Dermis microvascular lymphatic vessel endothelial cell (primary cell): ENCODE results near the gene NEDD4L. TPM values are rescaled to one million over a fixed set of nuclear protein-coding genes. Genes with fewer than 3 reads are reported as not detected.

Experiments
- DNase-seq, 2 donors: peaks; one replicate each; pipeline versions ENCODE4 v3.0.0 to v3.0.0-alpha.2; 2010; ENCODE audit warnings: low read depth in 2 of 2
- total RNA-seq: library from RNA; depleted of rRNA; stranded (reverse); fragments of >200 nt; gene quantifications from 2 replicates; pipeline ENCODE4 v1.2.1, GENCODE V29; 2014

The NEDD4L gene
- total RNA-seq, 1 donor from 2014 or later, result 9.2 TPM

DNA sequence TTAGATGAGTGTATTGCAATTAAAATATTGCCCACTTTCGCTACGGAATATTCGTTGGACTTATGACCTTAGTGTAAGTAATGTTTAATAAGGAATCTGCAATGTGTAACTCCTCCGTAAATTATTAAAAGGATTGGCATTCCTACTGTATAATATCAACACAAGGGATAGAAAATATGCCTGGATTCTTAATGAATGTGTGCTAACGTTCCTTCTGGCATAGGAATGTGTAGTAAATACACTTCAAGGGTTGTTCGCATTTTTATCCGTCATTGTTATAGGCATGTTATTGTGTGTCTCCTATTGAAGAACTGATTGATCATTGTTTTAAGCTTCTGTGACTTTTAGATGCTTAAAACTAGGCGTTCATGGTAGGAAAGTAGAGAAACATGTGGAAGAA lies 134.5 kb downstream of the NEDD4L start:
- DNase-seq, result no peak

DNA sequence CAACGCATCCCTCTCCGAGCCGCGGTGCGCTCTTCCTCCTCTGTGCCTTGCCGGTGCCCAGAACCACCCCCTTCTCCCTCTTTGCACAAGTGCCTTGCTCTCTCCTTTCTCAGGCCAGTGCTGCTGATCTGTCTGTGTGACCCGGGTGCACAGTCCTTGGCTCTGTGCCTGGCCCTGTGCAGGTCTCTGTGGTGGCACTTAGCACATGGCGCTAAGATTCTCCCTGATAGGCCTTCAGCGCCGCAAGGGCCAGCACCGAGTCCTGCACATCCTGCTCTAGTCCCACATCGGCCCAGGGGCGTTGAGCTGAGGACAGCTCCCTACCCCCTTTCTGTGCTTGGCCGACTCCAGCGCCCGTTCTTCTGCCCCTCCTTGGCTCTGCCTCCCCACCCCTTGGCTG lies 136.1 kb downstream of the NEDD4L start:
- no peak for DNase-seq

DNA sequence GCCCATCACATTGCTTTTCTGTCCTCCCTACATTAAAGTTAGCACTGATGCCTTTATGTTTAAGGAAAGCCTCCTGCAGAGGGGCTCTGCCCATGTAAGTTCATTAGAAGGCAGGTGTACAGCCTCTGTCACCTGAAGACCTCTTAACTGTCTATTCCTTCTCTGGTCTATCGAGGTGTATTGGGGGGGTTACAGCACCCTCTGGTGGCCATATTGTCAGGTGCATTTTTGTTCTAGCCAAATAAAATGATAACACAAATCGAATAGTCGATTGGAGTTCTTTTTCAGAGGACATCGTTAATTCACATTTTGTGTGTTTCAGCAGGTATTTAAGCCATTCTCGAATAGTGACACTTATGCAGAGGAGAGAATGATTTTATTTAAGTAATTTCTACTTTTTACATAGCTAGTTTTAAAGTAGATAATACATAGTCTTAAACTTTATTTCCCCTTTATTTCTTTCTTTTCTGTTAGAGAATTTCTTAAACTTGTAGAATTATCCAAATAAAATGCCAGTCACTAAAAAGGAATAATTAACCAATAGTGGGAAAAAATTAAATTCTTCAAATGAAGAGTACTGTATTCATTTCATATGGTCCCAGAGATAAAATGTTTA lies 136.8 kb downstream of the NEDD4L start:
- peak; percentile 17 to 59 for DNase-seq

DNA sequence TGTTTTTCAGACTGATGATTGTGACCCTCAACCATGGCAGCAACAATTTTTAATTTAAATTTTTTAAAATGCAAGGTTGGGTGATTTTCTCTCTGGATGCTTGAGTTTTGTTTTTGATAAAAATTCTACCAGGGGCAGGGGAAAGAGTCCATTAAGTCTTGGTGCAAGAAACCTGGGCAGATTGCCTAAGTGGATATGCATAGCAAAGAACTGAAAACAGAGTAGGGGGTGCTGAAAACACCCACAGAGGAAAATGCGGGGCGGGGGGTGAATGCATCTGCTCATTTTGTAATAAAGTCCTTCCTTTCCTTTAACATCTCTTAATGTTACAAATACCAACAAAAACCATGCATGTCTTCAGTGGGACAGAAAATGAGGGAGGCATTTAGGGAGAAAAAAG lies 138.0 kb downstream of the NEDD4L start:
- DNase-seq, result no peak

DNA sequence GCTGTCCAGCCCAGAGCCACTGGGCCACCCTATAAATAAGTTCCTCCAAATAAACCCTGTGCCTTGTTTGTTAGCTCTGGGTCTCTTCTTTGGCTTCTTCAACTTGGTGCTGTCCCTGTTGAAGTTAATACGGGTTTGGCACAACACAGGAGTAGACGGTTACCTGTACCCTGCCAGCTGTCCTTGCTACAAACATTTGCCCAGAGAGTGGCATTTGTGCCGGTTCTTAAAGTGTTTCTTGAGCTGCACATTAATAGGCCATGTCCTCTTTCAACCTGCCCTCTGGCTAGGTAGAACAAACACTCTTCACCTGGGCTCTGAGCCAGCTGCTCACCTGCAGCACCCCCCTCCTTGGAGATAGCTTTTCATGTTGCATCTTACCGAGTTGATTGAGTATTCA lies 139.2 kb downstream of the NEDD4L start:
- no peak for DNase-seq

DNA sequence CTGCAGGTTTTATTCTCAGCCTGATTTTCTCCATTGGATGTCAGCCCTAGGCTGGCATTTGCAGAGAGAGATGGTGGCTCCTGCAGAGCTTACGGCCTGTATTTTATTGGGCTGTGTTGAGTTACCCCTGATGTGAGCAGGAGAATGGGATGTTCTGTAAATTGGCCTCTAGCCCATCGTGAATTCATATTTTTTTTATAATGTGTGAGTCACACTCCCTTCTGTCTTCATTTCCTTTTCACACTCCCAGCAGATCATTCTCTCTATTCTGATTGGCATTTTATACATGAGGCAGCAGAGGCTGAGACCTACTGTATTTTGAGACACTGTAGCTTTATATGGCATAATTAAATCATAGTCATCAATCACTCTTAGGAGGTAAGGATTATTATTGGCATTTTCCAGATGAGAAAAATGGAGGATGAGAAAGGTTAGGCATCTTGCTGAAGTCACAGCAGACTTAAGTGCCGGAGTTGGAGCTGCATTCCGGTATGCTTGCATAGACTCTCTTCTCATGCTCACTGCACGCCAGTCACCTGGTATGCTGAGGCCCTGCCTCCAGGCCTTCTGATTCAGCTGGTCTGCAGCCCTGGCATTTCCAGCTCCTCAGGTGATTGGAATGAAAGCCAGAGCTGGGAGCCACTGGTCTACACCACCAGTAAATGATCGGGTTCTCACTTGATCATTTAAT lies 142.4 kb downstream of the NEDD4L start:
- DNase-seq, result peak; percentile 63 to 82

DNA sequence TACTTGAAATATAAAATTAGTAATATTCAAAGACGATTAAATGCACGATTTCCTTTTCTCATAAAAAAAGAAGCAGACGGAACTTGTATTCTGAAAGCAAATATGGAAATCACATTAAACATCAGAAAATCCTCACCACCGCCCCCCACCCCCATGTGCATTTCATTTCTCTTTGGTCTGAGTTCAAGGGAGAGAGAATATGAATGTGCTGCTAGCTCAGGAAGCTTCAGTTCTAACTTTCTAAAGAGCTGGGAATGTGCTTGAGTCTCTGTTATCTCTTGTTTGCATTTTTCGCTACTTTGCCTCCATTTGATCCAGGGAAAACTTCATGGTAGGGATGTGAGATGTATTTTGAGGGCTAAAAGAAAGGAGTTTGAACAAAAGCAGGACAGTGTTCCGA lies 143.6 kb downstream of the NEDD4L start:
- no peak for DNase-seq

DNA sequence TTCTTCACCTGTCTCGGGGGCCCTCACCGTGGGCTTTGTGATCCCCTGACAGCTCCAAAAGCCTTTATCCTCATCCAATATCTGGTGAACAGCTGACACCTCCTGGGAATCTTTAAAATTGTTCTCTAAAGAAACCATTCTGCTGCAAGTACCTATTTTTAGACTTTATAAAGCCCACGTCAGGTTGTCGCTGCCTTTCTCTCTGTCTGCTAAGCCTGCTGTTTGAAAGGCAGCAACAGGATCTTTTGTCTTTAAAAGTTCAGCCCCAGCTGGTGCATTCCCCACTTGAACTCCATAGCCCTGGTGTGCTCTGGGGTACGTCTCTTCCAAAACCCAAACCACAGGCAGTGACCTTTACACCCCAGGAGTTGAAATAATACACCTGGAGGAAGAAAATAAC lies 145.0 kb downstream of the NEDD4L start:
- DNase-seq, result no peak

DNA sequence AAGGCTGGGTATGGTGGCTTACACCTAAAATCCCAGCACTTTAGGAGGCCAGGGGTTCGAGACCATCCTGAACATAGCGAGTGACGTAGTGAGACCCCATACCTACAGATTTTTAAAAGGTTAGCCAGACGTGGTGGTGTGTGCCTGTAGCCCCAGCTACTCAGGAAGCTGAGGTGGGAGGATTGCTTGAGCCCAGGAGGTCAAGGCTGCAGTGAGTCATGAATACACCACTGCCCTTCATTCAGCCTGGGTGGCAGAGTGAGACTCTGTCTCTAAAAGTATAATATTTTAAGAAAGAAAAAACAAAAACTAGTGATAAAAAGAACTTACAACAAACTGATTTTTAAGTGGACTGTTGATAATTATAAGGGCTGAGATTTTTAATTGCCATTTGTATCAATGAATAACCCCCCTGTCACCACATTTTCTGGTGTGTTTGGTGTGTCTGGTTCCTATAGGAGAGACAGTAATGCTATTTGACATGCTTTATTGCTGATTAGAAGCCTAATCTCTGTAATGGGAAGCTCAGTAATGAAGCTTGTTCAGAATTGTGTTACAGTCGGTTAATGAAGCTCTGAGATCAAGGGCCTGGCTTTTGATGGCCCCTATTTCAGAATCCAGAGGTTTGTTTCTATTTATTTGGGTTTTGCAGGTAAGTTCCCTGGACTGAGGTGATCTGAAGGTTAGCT lies 147.0 kb downstream of the NEDD4L start:
- DNase-seq, result no peak

DNA sequence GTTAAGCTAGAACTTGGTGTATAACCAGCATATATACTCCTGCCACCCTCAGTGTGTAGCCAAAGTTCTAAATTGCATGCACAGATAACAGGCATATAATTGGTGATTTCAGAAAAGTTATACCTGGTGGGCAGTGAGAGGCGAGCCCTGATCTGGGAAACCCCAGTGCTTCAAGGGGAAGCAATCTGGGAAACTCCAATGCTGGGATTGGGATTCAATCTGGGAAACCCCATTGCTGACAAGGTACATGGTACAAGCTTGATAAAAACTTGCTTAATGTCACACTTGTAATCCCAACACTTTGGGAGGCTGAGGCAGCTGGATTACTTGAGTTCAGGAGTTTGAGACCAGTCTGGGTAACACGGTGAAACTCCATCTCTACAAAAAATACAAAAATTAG lies 147.6 kb downstream of the NEDD4L start:
- DNase-seq, result no peak

DNA sequence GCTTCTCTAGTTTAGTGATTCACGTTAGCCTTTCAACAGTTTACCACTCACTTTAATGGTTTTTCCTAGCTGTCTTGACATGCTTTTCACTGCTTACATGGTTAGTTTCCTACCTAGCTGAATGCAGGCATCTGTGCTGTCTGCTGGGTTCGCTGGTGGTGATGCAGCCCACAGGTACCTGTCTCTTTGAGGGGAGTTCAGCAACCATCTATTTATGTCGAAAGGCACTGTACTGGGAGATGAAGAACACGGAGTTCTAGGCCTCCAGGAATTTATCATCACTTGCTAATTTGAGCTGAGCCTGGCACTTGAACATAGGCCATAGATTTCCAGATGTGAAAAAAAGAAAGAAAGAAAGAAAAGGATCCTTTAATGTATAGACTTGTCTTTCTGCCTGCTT lies 148.5 kb downstream of the NEDD4L start:
- no peak for DNase-seq

DNA sequence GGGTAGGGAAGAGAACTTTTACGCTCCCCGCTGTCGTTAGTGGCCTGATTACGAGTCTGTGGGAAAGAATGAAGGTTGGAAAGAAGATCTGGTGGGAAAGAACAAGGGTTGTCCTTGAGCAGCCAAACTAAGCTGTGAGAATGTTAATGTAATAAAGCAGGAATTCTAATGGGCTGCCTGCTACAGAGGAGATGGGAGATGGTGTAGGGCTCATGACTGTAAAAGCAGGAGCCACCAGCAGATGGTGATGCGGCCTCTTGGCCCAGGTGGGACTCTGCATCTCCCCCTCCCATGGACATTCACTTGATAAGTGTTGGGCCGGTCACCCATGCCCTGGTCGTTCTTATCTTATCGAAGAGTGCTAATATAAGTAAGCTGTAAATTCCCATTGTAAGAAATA lies 150.0 kb downstream of the NEDD4L start:
- no peak for DNase-seq

DNA sequence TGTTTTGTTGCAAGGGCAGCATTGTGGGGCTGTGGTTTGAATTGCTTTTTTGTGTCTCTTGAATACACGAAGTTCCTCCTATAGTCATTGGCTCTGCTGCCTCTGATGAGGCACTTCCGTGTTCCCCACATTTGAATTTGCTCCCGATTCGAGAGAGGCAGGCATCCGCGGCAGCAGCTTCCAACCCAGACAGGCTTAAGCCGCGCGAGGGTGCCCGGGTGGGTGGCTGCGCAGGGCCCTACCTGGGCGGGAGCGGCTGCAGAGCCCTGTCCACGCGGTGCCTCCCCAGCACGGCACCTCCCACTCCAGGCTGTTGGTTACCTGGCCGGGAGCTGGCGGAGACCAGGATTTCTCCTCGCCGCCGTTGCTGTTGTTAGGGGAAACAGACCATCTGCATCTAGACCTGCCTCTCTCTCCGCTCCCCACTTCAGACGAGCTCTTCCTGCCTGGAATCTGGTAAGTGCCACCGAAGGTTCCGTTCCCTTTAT lies 151.3 kb downstream of the NEDD4L start:
- DNase-seq, result peak in 1 of 2 donors; percentile 39

DNA sequence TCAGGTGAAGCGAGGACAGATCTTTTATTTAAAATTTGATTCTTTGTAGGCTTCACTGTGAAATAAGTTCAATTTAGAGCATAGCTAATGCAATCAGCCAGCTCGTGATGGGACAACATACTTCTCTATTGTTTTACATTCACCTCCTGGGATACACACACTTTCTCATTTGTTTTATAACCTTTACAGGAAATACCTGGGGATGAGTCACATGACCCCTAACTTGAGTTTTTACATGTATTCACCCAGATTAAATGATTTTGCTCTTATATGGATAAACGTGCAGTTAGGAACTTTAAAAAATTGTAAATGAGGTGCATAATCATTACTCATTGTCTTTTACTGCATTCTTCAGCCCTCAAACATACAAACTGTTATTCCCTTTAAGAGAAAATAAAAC lies 152.1 kb downstream of the NEDD4L start:
- DNase-seq, result peak; percentile 56 to 79

DNA sequence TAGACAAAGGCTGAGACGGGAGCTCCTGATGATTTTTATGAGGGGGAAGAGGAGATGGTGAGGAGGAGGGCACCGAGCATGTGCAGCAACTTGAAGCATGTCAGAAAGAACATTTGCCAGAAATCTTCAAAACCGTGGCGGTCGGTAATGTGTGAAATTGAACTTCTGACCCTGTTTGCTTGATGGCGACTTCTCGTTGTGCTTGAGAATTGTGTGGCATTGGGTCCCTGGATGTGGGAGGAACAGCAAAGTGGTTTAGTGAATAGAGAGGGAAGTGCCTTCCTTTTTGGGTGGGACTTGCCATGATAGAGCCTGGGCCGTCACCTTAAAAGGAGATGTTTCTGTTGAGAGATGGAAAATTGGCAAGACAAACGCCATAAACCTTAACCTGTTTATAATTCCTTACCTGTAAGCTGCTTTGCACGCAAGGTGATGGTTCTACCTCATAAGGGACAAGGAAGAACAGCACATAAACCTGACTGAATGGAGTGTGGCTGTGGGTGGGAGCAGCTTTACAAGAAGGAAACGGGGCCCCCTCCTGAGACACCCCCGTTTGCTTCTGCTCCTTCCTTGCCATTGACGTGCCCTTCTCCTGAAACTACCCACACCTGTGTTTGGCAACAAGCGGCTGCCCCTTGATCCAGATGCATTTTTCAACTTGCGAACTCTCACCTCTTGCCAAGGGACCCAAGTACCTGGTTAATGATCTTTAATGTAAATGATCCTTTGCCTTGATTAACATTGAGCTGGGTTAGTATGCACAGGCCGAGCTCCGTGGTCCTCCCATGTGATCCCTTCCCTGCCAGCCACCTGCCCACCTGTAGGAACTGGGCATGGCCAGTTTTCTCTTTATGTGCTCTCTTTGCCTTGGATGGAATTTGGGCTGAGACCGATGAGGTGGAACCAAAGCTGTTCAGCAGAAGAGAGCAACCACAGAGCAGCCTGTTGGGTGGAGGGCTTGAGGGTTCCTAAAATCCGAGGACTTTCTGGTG lies 153.2 kb downstream of the NEDD4L start:
- DNase-seq, result no peak

DNA sequence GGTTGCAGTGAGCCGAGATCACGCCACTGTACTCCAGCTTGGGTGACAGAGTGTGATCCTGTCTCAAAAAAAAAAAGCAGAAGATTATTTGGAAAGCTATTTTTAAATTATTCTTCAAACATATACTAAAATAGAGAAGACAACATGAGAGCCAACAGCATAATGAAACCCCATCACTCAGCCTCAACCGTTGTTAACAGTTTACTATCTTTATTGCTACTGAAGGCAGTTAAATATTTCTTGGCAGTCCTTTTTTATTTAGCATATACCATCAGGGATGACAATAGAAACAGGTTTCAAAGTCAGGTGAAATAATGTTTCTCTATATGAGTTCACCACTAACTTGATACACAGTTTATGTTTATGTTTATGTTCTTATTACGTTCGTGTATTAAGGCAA lies 157.2 kb downstream of the NEDD4L start:
- no peak for DNase-seq

DNA sequence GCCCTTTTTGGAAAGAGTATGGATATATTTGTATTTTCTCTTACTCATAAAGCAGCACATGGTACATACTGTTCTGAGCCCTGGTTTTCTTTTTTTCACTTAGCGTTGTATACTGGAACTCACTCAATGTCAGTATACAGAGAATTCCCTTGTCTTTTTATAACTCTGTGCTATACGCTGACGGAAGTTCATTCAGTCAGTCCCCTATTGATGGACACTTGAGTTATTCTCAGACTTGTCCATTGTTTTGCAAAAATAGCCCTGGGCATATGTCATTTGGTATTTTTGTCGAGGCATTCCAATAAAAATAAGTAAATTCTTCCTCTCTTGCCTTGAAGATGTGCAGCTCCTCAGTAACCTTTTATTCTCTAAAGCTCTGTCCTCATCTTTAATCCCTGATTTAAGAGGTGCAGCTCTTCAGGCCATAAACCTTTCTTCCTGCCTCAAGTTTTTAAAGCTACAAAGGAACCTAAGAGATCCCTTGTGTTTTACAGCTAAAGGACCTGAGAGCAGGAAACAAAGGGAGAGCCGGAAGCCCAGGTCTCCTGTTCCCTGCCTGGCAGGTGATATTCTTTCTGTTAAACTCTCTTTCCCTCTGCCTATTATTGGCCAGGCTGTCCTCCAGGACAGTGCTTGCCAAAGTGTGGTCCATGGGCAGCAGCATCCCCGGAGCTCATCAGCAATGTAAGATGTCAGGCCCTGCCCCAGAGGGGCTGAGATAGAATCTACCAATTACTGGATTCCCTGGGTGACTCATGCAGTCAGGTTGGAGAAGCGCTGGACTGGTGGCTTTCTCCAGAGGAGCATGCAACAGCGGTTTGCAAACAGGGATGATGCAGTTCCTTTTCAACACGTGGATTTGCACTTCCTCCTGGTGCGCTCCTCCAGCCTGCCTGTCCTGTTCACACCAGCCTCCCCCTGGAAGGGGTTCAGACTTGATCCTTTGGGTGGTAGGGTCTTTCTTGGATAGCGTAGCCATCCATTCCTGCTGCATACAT lies 158.0 kb downstream of the NEDD4L start:
- peak in 1 of 2 donors; percentile 51 for DNase-seq

DNA sequence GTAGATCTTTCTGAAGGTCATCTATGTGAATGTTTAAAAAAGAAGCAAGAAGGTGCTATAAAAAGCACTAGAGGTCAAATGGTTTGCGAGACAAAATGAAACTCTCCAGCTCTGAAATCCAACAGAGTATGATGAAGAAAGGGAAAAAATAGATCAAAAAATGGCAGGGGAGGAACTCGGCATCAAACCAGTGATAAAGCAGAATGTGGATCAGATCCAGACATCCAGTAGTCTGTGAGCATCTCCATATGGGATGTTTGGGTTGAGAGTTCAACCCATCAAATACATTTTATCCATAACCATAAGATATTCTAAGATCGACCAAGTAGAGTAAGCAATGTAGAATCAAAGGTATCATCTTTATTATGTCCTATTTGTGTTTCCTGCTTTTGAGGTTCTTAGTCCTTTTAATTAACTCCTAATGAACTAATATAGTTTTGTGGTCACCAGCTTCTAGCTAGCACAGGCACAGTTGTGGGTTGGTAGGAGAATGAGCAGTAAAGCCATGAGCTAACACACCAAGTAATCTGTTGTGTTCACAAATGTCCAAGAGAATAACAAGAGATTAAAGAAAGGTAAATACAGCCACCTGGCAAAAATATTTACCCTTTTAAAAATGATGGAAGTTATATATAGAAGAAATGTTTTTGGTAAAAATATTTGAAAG lies 160.9 kb downstream of the NEDD4L start:
- DNase-seq, result no peak

DNA sequence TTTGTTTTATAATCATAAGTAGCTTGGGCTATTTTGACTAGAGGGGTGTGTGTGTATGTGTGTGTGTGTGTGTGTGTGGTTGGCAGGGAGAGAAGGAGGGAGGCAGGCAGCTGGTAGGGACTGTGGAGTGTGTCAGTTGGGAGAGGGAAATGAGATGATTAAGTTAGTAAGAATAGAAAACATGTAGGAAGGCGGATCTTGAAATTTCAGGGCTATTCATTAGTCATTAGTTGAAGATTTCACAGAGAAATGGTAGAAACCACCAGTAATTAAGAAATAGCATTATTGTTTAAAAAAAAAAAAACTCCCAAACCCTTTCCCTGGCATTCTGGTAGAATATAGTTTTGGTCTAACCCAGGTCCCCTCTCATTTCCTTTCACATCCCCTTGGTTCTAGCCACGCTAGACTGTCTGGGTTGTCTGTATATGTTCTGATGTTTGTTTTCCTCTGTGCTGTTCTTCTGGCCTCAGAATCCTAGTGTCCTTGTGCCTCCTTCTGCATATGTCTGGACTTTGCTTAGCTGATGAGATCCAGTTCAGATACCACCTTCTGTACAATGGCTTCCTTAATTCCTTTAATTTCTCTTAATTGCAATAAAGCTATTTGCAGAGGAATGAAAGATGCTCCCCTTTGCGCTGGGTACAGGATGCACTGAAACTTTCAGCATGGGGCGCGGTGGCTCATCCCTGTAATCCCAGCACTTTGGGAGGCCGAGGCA lies 161.6 kb downstream of the NEDD4L start:
- DNase-seq, result no peak
